Endothelial cell of umbilical vein (primary cell): ENCODE measurements around the gene MRPS5. TPM values are rescaled to one million over a fixed set of nuclear protein-coding genes. Genes with fewer than 3 reads are reported as not detected.

Source experiments
- BruUV-seq: library from RNA; stranded (reverse); fragments of 400-500 nt; replicated peaks from 2 replicates; lab custom pipeline; 2021; lab: Mats Ljungman, UMichigan
- CTCF ChIA-PET: fragments of 300-600, 350-600 bp; sonication (Branson Sonifier 250); formaldehyde crosslinking; loops from one replicate; lab custom pipeline; 2021; ENCODE audit warnings: antibody characterized with exemption, inconsistent platforms; lab: Charles Lee
- POLR2A ChIA-PET: fragments of 300-600, 350-600 bp; sonication (Branson Sonifier 250); formaldehyde crosslinking; loops from one replicate; lab custom pipeline; 2021; ENCODE audit warnings: antibody characterized with exemption, inconsistent platforms; lab: Charles Lee
- DNase-seq: peaks from one replicate; pipeline ENCODE4 v3.0.0-alpha.2; 2011; ENCODE audit warnings: low read depth, low spot score
- FAIRE-seq: peaks from 2 replicates; lab custom pipeline; 2011; peaks lifted over from hg19 to GRCh38; lab: Jason Lieb, UNC
- H2AFZ ChIP-seq: 2 replicates; pipeline ENCODE4 v1.6.0; 2012; ENCODE audit warnings: low read depth, low read length, control low read depth, inconsistent platforms
- H3K27ac ChIP-seq: 2 replicates; pipeline ENCODE4 v1.5.1; 2011; ENCODE audit warnings: low read depth, mild to moderate bottlenecking, control low read depth, low read length, moderate library complexity; ENCODE audit not compliant: insufficient read depth
- H3K27me3 ChIP-seq, 2 experiments: 2 replicates each; pipeline versions ENCODE4 v1.6.0 to v1.6.1; 2011; ENCODE audit warnings: low read length in 2 of 2, mixed read lengths in 1 of 2; ENCODE audit not compliant: control insufficient read depth in 2 of 2, insufficient read depth in 2 of 2
- H3K36me3 ChIP-seq, 2 experiments: 2 replicates in 1 of 2; 3 replicates in 1 of 2; pipeline ENCODE4 v1.5.1; 2011; ENCODE audit warnings: low read length in 2 of 2, mild to moderate bottlenecking in 1 of 2, moderate library complexity in 1 of 2; ENCODE audit not compliant: control insufficient read depth in 2 of 2, insufficient read depth in 2 of 2; ENCODE audit errors: extremely low read depth in 1 of 2
- H3K4me1 ChIP-seq: 3 replicates; pipeline ENCODE4 v1.5.1; 2011; ENCODE audit warnings: mild to moderate bottlenecking, low read length; ENCODE audit not compliant: control insufficient read depth, insufficient read depth; ENCODE audit errors: extremely low read depth
- H3K4me2 ChIP-seq: 2 replicates; pipeline ENCODE4 v1.6.1; 2011; ENCODE audit warnings: low read length, control low read depth, mixed read lengths; ENCODE audit not compliant: insufficient read depth
- H3K4me3 ChIP-seq, 3 experiments: fragments of 200-600 bp in 1 of 3; sonication (generic), shearing (Covaris generic) in 1 of 3; replicated peaks in 1 of 3; 2 replicates each; pipeline ENCODE4 v1.5.1; 2011 to 2016; ENCODE audit warnings: control low read depth in 3 of 3, low read length in 3 of 3, mild to moderate bottlenecking in 2 of 3, inconsistent platforms in 1 of 3, low read depth in 1 of 3, moderate library complexity in 1 of 3; ENCODE audit not compliant: insufficient read depth in 1 of 3
- H3K79me2 ChIP-seq: 2 replicates; pipeline ENCODE4 v1.6.0; 2012; ENCODE audit warnings: low read length, inconsistent platforms; ENCODE audit not compliant: control insufficient read depth, insufficient read depth
- H3K9ac ChIP-seq: replicated peaks from 2 replicates; pipeline ENCODE3; 2011; ENCODE audit warnings: low read length, control low read depth; ENCODE audit not compliant: insufficient read depth; ENCODE audit errors: extremely low read depth
- H3K9me1 ChIP-seq: replicated peaks from 3 replicates; pipeline ENCODE4 v1.6.0; 2011; ENCODE audit warnings: mild to moderate bottlenecking, low read length; ENCODE audit not compliant: control insufficient read depth, insufficient read depth; ENCODE audit errors: extremely low read depth
- H3K9me3 ChIP-seq: replicated peaks from 2 replicates; pipeline ENCODE4 v1.5.1; 2012; ENCODE audit warnings: low read length, inconsistent platforms; ENCODE audit not compliant: control insufficient read depth, insufficient read depth
- H4K20me1 ChIP-seq: replicated peaks from 2 replicates; pipeline ENCODE3; 2011; ENCODE audit warnings: mild to moderate bottlenecking, low read length; ENCODE audit not compliant: control insufficient read depth, insufficient read depth; ENCODE audit errors: extremely low read depth
- CTCF ChIP-seq, 2 donors: IDR thresholded peaks; 1 replicate in 1 of 2; 2 replicates in 1 of 2; pipeline ENCODE4 v1.5.1; 2011; ENCODE audit warnings: low read length in 2 of 2, mild to moderate bottlenecking in 2 of 2, moderate library complexity in 2 of 2, control low read depth in 1 of 2, inconsistent platforms in 1 of 2, low read depth in 1 of 2; ENCODE audit not compliant: insufficient read depth in 1 of 2; ENCODE audit errors: extremely low read depth in 1 of 2
- EZH2 ChIP-seq: IDR thresholded peaks from 2 replicates; pipeline ENCODE4 v1.6.1; 2012; ENCODE audit warnings: borderline replicate concordance, low read depth, mild to moderate bottlenecking, moderate library complexity, low read length, inconsistent platforms; ENCODE audit not compliant: severe bottlenecking
- FOS ChIP-seq: IDR thresholded peaks from 2 replicates; pipeline ENCODE4 v1.6.1; 2011; ENCODE audit warnings: mild to moderate bottlenecking, low read length, moderate library complexity, borderline replicate concordance; ENCODE audit not compliant: insufficient read depth
- GATA2 ChIP-seq: IDR thresholded peaks from 2 replicates; pipeline ENCODE4 v1.7.0; 2011; ENCODE audit warnings: low read depth, mild to moderate bottlenecking, moderate library complexity, mixed read lengths, low read length; ENCODE audit not compliant: insufficient read length, insufficient read depth
- JUN ChIP-seq: IDR thresholded peaks from 2 replicates; pipeline ENCODE4 v1.6.1; 2011; ENCODE audit warnings: borderline replicate concordance, low read depth; ENCODE audit not compliant: insufficient read length, insufficient read depth
- MAX ChIP-seq: IDR thresholded peaks from 2 replicates; pipeline ENCODE4 v1.6.1; 2011; ENCODE audit not compliant: insufficient read depth, insufficient read length
- MYC ChIP-seq: IDR thresholded peaks from one replicate; pipeline ENCODE4 v1.6.1; 2011; ENCODE audit warnings: mild to moderate bottlenecking, low read depth, low read length
- POLR2A ChIP-seq: IDR thresholded peaks from 2 replicates; pipeline ENCODE4 v1.6.1; 2012; ENCODE audit warnings: low read depth, mild to moderate bottlenecking, control low read depth, low read length
- POLR2AphosphoS5 ChIP-seq: IDR thresholded peaks from 2 replicates; pipeline ENCODE4 v1.6.1; 2012; ENCODE audit warnings: low read depth, mild to moderate bottlenecking, control low read depth, low read length, moderate library complexity; ENCODE audit not compliant: insufficient read depth
- dilution Hi-C: fragments of 300-500 bp; cut with MboI; formaldehyde crosslinking; loops from one replicate; pipeline ENCODE4 v1.15.0; 2019; ENCODE audit warnings: low sequenced_read_pairs; ENCODE audit not compliant: extremely low pct_ligation_motif_present
- intact Hi-C: fragments of 100-400 bp; cut with micrococcal nuclease; formaldehyde crosslinking; loops from one replicate; pipeline ENCODE4 v1.10.0; 2022
- polyA plus RNA-seq, 4 experiments: library from polyadenylated mRNA; depleted of rRNA in 3 of 4; stranded (reverse) in 3 of 4; unstranded in 1 of 4; fragments of >200 nt; gene quantifications; 2 replicates each; pipeline versions ENCODE4 v1.2.1 to v1.2.3, GENCODE V29; 2011 to 2012; ENCODE audit warnings: missing spikeins in 1 of 4
- total RNA-seq: library from RNA; stranded (reverse); gene quantifications from 2 replicates; pipeline ENCODE4 v1.2.3, GENCODE V29; 2021

The MRPS5 gene
- total and polyA plus RNA-seq, 2 donors (not counting 3 experiments of a cell fraction or from before 2014, with no cell fraction given): 50.5 to 62.8 TPM

- H3K4me1 ChIP-seq: no peaks in the 10 kb centered on the region
- no peaks in the 10 kb centered on the region for H3K36me3 ChIP-seq
- TF ChIP-seq POLR2A (no peak), FOS (no peak), MAX (no peak), EZH2 (no peak), MYC (no peak), POLR2AphosphoS5 (no peak), JUN (no peak), CTCF (IDR thresholded peaks at IDR 0.05; ENCODE audit: extremely low read depth in 1 of 2, insufficient read depth in 1 of 2, low read depth in 1 of 2, low read length in 2 of 2) (no peak), GATA2 (no peak)
- no peaks in the 10 kb centered on the region for H3K79me2 ChIP-seq
- DNase-seq: no peak
- no peaks in the 10 kb centered on the region for H3K9me1 ChIP-seq
- FAIRE-seq: no peak
- no peaks in the 10 kb centered on the region for H3K9me3 ChIP-seq
- dilution Hi-C loops: no loop called here
- no peak overlapping the region for H3K4me2 ChIP-seq
- ChIA-PET CTCF (no interaction called here), POLR2A (no interaction called here)
- intact Hi-C loops: no loop called here
- no peak overlapping the region for H2AFZ ChIP-seq
- no peaks in the 10 kb centered on the region for H3K27me3 ChIP-seq
- H4K20me1 ChIP-seq: no peaks in the 10 kb centered on the region
- H3K9ac ChIP-seq: no peak overlapping the region
- no peak overlapping the region for H3K4me3 ChIP-seq
- BruUV-seq: no TSS peak
- H3K27ac ChIP-seq: no peak overlapping the region
Observed at GRCh38 chr2:95060446-95061118, 61.0 kb downstream of the MRPS5 start.
